Tongue (tissue), 2 donors: ENCODE data around the gene IGF2BP2. TPM values are rescaled to one million over a fixed set of nuclear protein-coding genes. Genes with fewer than 3 reads are reported as not detected.
"Not testable (repeated sequence)": the region's sequence is repeated elsewhere in the genome, so short reads cannot be mapped to it uniquely, and the experiment has no call there.

Source experiments
- DNase-seq: peaks from one replicate; pipeline ENCODE4 v3.0.0-alpha.2; 2015
- total RNA-seq: library from RNA; depleted of rRNA; stranded (reverse); fragments of >200 nt; gene quantifications from one replicate; pipeline ENCODE4 v1.2.3, GENCODE V29; 2014

Gene IGF2BP2
- total RNA-seq, 1 donor from 2014 or later, result 41.4 TPM

DNA sequence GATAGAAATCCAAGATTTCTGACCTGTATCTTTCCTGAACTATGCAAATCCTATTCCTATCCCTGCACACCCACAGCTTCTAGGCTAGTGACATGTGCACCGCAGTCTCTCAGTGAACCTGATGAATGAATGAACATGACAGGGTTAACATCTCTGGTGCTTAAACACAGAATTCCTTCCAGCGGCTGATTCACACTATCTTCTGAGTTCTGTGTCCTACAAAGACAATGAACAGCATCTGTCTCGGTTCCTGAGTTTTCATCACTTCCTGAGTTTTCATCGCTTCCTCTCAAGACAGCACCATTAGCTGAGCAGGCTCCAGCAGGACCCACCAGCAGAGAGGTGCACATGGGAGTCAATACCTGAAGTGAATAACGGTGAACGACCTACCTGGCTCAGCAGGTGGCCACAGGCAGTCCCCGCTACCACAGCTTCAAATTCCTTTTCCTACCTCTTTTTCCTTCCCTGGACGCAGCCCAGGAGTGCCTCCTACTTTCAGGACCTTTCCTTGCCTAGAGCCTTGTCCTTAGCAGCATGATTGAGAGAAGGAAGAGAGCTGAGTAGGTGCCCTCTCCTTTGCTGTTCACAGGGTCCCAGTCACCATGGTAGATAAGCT lies 113.5 kb downstream of the IGF2BP2 start:
- DNase-seq, result no peak

DNA sequence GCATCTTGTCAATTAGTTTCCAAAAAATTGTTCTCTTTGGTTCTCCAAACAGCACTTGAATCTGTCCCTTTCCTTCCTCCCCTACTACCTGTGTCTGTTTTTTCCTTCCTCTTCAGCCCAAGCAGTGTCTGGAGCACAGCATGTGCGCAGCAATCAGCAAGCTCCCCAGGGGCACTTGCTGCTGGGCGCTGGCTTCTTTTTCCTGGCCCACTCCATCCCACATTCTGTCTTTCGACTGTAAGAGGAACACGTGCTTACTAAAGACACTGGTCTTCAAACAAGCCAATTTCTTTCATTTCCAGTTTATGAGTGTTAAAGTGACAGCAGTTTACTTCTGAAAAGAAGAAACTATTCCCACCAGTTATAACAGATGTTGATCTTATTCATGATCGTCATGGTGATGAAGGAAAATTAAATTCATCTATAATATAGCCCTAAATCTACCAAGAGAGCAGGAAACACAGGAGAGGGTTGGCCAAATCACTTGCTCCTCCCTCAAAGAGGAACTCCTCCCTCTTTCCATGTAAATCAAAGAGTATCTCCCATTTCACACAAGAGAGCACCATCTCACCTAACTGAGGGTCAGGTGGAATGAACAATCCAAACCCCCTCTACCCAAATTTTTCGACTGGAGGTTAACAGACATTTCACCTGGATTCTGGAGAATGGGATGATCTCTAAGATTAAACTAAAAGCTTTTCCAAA lies 115.4 kb downstream of the IGF2BP2 start:
- DNase-seq, result peak; percentile 59

DNA sequence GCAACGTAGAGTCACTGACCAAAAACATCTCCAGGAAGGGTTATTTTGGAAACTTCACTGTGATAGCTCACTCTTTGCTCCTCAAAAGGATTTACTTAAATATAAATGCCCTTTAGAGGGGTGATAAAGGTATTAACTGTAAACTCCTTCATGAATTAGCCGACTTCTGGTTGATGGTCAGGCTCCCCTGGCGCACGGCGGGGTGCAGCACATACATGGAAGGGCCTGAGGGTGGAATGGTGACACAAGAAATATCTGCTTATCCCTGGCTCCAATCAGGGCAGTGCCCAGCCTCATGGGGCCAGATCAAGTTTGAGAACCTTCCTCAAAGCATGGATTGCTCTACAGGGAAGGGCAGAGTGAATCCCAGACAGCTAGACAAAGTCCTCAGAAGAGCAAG lies 116.5 kb downstream of the IGF2BP2 start:
- no peak for DNase-seq

DNA sequence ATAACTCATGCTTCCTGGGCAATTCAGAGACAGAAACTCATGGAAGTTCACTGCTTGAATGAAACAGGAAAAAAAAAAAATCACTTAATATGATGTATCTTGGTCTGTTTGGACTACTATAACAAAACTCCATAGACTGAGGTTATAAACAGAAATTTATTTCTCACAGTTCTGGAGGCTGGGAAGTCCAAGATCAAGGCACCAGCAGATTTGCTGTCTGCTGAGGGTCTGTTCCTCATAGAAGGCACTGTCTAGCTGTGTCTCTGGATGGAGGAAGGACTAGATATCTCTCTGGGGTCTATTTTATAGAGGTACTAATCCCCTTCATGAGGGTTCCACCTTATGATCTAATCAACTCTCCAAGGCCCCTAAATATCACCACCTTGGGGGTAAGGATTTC lies 119.3 kb downstream of the IGF2BP2 start:
- DNase-seq, result no peak

DNA sequence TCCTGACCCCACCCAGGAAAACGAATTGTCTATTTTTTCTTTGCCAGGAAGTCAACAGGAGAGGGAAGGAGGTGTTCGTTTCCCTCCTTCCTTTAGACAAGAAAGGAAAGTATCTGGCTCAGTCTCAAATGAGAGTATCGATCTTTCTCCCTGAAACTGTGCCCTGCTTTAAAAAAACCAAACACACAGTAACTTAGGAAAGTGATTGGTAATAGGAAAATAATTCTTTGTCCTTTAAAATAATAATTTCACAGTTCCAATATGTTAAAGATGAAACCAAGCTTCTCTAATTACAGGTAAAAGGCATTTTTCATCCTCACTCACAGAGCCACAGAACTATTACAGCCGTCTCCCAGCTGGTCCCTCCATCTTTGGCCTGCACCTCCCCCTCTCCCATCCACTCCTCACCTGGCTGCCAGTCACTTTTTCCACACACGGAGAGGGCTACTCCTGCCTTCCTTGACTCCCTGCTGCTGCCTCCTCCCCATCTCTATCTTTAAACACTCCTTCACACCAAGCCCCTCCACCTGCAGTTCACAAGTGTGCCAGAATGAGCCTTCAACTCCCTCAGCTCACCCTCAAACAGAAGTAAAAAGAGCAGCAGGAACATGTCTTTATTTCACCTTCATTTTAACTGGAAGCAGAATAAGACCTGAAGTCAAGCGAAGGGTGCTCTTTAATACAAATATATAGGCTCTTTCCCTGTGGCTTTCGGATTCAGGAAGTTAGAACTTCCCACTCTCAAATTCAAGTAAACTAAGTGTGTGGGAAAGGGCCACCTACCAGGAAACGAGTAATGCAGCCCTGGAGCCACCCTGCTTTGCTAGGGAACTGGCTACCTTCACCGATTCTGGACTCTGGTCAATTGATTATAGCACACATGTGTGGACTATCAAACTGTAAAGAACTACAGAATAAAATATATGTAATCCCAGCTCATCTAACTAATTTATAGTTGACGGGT lies 122.3 kb downstream of the IGF2BP2 start:
- DNase-seq, result no peak

DNA sequence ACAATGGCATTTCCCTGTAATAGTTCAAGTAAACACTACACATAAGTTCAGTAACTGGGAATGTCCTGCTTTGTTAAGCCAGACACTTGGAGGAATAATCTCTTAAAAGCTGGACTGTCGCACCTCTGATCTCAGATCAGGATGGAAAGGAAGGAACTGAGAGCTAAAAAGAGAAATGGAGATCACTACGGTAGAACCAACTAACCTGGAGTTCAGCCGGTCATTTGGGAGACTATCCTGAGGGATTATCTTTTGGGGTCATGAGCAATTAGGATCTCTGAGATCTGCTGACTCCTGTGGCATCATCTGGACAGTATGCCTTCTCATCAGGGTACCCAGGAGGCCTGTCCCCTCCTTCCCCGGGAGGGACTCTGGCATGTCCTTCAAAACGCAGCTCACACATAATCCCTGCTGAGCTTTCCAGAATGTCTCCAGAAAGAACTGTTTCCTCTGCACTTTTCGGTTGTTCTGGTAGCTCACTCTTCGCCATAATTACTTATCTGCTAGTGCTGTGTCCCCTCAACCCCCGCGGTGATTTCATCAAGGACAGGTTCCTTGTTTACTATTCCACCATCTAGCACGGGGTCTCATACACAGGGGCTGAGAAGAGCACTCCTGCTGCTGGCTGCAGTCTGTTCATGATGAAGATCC lies 123.1 kb downstream of the IGF2BP2 start:
- DNase-seq, result no peak

DNA sequence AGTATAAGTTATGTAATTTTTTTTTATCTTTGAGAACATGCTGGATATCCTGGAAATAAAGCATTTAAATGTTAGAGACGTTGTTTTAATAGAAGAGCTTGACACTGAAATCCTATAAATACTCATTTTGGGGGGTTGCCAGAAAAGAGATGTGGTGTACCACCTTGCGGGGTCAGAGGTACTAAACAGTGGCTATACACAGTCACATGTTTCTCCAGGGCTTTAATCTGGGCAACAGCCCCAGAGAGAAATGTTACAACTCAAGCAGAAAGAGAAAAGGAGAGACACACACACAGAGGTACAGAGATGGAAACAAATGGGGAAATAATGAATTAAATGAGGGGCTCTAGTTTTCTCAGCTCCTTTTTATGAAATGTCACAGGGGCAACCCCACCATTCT lies 124.9 kb downstream of the IGF2BP2 start:
- DNase-seq, result no peak

DNA sequence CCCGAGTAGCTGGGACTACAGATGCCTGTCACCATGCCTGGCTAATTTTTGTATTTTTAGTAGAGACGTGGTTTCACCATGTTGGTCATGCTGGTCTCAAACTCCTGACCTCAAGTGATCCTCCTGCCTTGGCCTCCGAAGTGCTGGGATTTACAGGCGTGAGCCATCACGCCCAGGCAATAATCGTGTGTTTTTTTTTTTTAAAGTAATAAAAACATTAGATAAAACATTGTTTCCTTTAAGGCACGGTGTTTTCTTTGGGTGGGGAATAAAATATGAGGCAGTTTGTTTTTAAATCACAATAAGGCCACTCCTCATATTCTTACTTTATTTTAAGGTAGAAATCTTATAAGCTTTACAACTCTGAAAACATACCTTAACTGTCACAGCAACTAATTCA lies 127.6 kb downstream of the IGF2BP2 start:
- DNase-seq, result not testable (repeated sequence)

DNA sequence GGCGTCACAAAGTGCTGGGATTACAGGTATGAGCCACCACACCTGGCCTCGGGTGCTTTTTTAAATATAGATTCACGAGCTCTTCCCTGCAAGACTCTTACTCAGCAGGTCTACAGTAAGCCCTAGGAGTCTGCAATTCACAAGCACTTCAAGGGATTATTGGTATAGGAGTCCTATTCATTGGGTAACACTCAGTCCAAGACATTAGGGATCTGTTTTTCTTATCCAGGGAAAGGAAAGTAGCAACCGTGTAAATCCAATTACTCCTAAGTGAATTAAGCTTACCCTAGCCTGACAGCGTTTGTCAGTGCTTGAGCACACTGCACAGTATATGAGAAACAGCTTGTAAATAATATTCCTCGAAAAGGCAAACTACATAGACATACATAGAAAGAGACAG lies 128.8 kb downstream of the IGF2BP2 start:
- no peak for DNase-seq

DNA sequence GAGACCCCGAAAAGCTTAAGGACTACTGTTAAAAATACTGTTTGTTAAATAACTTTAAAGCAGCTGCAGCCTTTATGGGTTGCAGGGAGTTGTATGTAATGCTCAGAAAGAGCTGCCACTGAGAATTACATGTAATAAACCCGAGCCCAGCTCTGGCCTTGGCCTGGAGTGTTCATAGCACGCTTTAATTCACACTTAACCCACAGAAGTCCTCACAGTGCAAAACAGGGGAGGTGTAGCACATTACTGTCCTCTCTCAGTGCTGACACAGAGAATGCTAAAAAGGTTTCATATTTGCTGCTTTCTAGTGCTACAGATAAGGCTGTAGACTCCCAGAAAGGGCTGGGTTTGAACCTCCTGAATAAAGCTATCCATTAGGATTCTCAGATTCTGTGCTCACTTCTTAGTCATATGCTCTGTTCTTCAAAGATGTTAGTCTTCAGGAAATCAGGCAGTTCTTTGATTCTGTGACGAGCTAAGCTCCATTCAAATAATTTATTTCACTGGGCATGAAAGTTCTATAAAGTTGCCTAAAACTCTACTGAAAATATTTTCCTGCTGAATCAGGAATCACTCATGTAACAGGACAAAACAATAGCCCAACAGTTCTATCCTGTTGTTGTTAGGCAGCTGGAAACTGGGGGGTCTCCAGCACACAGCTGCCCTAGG lies 130.7 kb downstream of the IGF2BP2 start:
- no peak for DNase-seq

DNA sequence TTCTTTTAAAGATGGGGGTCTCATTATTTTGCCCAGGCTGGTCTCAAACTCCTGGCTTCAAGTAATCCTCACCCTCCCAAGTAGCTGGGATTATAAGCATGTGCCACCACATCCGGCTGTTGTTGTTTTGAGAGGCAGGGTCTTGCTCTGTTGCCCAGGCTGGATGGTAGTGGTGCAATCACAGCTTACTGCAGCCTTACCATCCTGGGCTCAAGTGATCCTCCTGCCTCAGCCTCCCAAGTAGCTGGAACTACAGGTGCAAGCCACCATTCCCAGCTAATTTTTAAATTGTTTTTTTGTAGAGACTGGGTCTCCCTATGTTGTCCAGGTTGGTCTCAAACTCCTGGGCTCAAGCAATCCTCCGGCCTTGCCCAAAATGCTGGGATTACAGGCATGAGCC lies 133.2 kb downstream of the IGF2BP2 start:
- no peak for DNase-seq

DNA sequence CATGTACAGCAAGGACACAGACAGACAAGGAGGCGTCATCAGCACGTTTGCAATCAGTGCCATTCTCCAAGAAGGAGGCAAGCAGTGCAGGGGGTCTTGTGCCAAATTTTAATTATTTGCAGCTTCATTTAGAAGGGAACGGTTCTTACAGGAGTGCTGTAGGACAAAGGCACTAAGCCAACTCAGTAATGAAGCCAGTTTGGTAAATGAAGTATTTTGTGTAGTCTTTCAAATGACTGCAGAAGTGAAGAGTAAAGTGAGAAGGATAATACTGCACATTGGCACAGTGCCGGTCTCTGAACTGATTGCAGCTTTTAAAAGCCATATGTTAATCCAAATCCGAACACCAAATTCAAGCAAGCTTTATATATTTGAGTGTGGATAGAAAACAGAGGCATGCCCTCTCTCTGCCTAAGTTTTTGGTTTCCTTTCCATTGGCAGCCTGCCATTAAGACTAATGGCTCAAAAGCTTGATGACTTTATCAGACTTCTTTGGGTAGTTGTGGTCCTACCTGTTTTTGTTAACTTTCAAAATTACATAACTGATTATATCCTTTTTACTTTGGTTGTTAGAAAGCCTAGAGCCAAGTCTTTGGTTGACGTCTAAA lies 137.5 kb downstream of the IGF2BP2 start:
- DNase-seq, result peak; percentile 43

DNA sequence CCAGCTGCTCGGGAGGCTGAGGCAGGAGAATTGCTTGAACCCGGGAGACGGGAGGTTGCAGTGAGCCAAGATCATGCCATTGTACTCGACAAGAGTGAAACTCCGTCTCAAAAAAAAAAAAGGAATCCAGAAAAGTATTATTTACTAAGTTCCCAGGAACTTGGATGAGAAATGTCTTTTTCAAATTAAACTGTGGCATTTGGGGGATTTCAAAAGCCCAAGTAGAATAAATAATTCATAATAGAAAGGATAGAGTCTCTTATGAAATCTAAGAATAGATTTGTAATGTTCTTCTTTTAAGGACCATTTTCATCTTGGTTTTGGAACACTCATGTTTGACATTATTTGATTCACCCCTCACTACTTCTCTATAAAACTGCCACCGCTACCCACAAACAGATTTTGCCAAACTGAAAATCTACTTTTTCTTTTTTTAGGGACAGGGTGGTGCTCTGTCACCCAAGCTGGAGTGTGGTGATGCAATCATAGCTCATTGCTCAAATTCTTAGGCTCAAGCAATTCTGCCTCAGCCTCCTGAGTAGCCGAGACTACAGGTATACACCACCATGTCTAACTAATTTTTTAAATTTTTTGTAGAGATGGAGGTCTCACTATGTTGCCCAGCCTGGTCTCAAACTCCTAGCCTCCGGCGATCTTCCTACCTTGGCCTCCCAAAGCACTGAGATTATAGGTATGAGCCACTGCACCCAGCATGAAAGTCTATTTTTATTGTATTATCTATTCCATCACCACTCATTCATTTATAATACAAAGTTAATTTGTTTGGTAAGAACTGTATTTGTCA lies 139.4 kb downstream of the IGF2BP2 start:
- no peak for DNase-seq

DNA sequence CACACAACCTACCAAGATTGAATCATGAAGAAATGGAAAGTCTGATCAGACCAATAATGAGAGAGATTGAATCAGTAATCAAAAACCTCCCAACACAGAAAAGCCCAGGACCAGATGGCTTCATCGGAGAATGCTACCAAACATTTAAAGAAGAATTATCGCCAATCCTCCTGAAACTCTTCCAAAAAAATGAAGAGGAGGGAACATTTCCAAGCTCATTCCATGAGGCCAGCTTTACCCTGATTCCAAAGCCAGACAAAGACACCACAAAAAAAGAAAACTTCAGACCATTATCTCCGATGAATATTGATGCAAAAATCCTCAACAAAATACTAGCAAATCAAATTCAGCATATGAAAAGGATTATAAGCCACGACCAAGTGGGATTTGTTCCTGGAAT lies 144.6 kb downstream of the IGF2BP2 start:
- DNase-seq, result no peak

DNA sequence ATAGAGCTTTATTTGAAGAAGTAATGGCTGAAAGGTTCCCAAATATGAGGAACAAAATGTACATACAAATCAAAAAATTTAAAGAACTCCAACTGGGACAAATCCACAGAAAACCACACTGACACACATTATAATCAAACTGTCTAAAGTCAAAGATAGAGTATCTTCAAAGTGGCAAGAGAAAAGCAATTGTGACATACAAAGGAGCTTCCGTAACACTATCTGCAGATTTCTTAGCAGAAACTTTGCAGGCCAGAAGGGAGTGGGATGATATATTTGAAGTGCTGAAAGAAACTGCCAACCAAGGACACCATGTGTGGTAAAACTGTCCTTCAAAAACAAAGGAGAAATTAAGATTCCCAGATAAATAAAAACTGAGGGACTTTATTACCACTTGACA lies 146.8 kb downstream of the IGF2BP2 start:
- no peak for DNase-seq

DNA sequence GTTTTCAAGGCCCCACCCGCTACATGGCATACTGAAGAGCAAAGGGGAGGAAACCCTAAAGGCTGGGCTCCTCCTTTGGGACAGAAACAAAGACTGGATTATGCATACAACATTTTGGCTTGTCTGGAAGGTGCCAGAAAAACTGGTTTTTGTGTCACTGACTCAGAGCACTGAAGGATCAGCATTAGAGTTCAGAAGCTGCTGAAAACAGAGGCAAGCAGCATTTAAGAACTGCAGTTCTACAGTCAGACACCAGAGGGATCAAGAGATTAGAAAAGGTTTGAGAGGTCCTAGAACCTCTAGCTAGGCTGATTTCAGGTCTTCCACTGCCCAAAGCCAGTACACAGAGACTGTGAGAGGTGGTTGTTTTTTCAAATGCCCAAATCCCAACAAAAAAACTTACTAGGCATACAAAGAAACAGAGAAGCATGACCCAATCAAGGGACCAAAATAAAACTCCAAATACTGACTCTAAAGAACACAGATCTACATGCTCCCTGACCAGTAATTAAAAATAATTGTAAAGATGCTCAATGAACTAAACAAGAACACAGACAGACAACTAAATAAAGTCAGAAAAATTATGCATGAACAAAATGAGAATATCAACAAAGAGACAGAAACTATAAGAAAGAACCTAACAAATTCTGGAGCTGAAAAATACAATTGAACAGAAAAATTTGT lies 147.6 kb downstream of the IGF2BP2 start:
- peak; percentile 83 for DNase-seq

DNA sequence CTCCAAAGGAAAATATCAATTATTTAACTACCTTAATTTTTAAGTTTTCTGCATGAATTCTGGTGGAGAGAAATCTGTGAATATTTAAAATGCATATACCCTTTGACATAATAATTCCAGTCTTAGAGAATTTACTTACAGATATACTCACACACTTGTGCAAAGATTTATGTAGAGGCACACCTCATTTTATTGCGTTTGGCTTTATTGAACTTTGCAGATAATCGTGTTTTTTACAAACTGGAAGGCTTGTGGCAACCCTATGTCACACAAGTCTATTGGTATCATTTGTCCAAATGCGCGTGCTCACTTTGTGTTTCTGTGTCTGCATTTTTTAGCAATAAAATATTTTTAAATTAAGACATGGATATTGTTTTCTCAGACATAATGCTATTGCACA lies 157.3 kb downstream of the IGF2BP2 start:
- no peak for DNase-seq

DNA sequence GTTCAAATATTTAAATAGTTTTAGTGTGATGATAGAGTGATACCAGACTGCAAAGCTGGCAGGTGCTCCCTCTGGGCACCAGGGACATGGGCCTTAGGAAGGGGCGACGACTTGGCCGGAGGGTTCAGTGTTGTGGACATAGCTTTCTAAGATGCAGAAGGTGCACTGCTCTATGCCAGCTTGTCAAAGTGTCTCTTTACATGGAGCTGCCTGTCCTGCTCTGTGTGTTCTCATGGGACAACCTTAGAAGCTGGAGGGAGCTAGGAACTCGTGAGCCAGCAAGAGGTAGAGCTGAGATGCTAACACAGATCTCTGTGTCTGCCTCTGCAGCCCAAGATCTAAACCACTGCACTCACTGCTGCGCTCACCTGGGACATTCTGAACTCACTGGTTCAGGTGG lies 160.9 kb downstream of the IGF2BP2 start:
- DNase-seq, result no peak

DNA sequence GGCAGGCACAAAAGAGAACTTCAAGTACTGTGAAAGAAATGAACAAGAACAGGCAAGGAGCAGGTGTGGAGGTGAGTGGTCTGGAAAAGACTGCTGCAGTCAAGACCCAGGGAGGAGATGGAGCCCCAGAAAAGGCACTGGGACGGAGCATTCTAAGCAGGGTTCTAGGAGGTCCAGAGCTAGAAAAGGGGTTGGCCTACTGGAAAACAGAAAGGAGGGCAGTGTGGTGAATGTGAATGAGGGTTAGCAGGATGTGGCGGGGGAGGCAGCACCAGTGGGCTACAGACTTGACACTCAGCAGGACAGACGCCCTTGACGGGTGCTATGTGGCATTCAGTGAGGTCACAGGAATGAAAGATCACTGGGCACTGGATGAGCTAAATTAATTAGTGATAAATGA lies 163.1 kb downstream of the IGF2BP2 start:
- DNase-seq, result no peak

DNA sequence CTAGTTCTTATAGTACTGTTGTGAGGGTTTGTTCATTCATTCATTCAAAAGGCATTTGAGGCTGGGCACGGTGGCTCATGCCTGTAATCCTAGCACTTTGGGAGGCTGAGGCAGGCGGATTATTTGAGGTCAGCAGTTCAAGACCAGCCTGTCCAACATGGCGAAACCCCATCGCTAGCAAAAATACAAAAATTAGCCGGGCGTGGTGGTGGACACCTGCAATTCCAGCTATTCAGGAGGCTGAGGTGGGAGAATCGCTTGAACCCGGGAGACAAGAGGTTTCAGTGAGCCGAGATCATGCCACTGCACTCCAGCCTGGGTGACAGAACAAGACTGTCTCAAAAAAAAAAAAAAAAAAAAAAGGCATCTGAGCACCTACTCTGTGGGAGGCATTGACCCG lies 163.5 kb downstream of the IGF2BP2 start:
- DNase-seq, result not testable (repeated sequence)
